IMR-90 (cell line): ENCODE results near the gene ANOS1.

Experiments
- CTCF ChIP-seq: conservative IDR thresholded peaks from 2 replicates; pipeline ENCODE4 v1.5.1; 2012; ENCODE audit warnings: mild to moderate bottlenecking, low read depth, low read length, improper control_type of control experiment
- MAZ ChIP-seq: IDR thresholded peaks from 2 replicates; pipeline ENCODE4 v1.6.1; 2012; ENCODE audit warnings: low read depth, mild to moderate bottlenecking, low read length, improper control_type of control experiment, moderate library complexity, borderline replicate concordance
- NFE2L2 ChIP-seq: fragments of 150-350 bp; IDR thresholded peaks from 2 replicates; pipeline ENCODE4 v1.6.1; 2016; ENCODE audit warnings: low read depth, mild to moderate bottlenecking, low read length
- POLR2A ChIP-seq: IDR thresholded peaks from 2 replicates; pipeline ENCODE4 v1.6.1; 2012; ENCODE audit warnings: mild to moderate bottlenecking, low read depth, low read length
- SMC3 ChIP-seq: fragments of 150-350 bp; IDR thresholded peaks from 2 replicates; pipeline ENCODE4 v1.6.1; 2016; ENCODE audit warnings: low read depth, mild to moderate bottlenecking, antibody characterized with exemption, low read length, moderate library complexity

- TF ChIP-seq SMC3 (no peak), CTCF (no peak), POLR2A (no peak), NFE2L2 (no peak), MAZ (no peak)
Measured at GRCh38 chrX:8484360-8484949, 247.5 kb downstream of the ANOS1 start.
